Cerebellar nuclear complex (tissue), 1 donor: ENCODE results near the gene TAF4B.
A peak's percentile ranks its signal among the peaks of the same experiment; 100 is the strongest.
"Not testable (repeated sequence)": the region's sequence is repeated elsewhere in the genome, so short reads cannot be mapped to it uniquely, and the experiment has no call there.

Experiments used
- DNase-seq, 2 experiments: peaks; one replicate each; lab custom pipeline; 2025; lab: John Stamatoyannopoulos, UW

The TAF4B gene, protein sequence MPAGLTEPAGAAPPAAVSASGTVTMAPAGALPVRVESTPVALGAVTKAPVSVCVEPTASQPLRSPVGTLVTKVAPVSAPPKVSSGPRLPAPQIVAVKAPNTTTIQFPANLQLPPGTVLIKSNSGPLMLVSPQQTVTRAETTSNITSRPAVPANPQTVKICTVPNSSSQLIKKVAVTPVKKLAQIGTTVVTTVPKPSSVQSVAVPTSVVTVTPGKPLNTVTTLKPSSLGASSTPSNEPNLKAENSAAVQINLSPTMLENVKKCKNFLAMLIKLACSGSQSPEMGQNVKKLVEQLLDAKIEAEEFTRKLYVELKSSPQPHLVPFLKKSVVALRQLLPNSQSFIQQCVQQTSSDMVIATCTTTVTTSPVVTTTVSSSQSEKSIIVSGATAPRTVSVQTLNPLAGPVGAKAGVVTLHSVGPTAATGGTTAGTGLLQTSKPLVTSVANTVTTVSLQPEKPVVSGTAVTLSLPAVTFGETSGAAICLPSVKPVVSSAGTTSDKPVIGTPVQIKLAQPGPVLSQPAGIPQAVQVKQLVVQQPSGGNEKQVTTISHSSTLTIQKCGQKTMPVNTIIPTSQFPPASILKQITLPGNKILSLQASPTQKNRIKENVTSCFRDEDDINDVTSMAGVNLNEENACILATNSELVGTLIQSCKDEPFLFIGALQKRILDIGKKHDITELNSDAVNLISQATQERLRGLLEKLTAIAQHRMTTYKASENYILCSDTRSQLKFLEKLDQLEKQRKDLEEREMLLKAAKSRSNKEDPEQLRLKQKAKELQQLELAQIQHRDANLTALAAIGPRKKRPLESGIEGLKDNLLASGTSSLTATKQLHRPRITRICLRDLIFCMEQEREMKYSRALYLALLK

DNA sequence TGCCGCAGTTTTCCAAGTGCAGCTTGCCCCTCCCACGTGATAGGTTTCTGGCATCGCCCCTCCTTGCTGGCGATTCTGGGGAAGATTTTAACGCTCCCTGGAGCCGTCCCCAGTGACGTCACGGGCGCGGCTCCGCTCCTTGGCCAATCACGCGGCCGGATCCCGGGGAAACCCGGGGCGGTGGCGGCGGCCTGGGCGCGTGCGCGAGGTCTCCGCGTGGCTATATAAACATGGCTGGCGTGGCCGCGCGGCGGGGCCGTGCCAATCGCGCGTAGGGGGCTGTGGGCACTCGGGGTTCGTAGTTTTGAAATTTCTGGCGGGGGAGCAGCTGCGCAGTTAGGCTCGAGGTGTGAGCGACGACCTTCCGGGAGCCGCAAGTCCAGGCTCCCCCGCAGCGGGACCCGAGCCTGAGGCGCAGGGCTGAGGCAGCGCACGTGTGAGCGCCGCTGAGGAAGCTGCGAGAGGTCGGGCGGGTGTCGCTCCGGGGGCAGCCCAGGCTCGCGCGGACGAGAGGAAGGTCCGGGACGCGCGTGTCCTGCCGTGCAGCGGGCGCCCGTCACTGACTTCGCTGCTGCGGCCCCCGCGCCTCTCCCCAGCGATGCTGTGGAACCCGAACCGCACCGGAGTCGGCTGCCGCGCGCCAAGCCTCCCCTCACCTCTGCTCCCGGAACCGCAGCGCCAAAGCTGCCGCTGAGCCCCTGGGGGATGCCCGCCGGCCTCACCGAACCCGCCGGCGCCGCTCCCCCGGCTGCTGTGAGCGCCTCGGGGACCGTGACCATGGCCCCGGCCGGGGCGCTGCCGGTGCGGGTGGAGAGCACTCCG is at the start of gene TAF4B:
Gene TAF4B, plus strand, starts transcription at position 217 of the 822 bp plus-strand sequence. Its CDS starts 489 bp downstream, at position 706.
- peak; percentile 66 to 68 for DNase-seq

DNA sequence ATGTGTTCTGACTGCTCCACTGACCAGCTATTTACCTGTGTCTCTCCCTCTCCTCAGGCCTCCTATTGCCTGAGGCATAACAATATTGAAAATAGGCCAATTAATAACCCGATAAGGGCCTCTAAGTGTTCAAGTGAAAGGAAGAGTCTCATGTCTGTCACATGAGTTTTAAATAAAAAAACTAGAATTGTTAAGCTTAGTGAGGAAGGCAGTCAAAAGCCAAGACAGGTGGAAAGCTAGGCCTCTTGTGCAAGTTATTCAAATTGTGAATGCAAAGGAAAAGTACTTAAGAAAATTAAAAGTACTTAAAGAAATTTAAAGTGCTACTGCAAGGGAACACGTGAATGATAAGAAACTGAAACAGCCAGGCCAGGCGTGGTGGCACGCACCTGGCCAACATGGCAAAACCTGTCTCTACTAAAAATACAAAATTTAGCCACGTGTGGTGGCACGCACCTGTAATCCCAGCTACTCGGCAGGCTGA is 44.9 kb upstream of the TAF4B start:
- no peak for DNase-seq

DNA sequence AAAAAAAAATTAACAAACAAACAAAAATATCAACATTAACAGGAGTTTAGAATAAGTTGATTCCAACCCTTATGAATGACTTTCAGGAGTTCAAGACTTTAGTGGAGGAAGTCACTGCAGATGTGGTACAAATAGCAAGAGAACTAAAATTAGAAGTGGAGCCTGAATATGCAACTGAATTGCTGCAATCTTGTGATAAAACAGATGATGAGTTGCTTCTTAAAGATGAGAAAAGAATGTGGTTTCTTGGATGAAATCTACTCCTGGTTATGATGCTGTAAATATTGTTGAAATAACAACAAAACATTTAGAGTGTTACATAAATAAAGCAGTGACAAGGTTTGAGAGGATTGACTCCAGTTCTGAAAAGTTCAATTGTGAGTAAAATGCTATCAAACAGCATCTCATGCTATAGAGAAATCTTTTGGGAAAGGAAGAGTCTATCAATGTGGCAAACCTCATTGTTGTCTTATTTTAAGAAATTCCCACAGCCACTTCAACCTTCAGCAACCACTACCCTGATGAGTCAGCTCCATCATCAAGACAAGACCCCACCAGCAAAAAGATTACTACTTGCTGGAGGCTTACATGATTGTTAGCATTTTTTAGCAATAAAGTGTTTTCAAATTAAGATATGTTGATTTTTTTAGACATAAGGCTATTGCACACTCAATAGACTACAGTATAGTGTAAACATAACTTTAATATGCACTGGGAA is 42.7 kb upstream of the TAF4B start:
- DNase-seq: no peak

DNA sequence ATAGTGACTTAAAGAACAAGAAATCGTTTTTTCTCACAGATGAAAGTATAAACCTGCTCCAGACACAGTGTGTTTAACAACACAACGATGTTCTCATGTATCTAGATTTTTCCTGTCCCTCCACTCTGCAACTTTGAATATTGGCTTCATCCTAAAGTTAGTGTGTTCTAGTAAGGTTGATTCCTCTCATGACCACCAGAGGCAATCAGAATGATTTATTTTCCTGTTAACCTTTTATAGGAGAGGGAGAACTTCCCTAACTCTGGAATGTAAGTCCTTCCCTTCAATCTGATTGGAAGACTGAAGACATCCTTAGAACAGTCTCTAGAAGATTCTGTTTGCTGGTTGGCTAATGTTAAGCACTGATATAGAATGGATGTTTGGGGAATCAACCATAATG is 41.0 kb upstream of the TAF4B start:
- DNase-seq: no peak

DNA sequence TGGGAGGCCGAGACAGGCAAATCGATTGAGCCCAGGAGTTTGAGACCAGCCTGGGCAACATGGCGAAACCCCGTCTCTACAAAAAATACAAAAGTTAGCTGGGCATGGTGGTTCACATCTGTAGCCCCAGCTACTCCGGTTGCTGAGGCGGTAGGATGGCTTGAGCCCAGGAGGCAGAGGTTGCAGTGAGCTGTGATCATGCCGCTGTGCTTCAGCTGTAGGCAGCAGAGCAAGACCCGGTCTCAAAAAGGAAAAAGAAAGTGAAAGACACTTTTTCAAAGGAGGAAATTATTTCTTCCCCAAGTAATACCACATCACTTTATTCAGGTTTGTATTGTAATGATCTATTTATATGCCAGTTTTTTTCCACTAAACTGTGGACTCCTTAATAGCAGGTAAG is 35.7 kb upstream of the TAF4B start:
- no peak for DNase-seq

DNA sequence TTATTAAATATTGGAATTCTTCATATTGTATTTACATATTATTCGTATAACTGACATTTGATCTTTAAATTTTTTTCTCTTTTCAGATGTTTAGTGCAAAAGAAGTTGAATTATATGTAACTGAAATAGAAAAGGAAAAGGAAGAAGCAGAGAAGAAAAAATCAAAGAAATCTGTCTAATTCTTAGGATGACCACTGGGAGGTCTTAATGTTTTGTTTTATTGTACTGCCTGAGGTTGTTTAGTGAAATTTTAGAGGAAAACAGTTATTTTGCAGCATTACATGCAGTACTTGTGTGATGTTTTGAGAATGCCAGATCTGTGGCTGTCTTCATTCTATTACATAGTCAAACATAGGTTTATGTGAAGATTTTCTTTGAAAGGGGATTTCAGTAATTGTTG is 34.0 kb upstream of the TAF4B start:
- no peak for DNase-seq

DNA sequence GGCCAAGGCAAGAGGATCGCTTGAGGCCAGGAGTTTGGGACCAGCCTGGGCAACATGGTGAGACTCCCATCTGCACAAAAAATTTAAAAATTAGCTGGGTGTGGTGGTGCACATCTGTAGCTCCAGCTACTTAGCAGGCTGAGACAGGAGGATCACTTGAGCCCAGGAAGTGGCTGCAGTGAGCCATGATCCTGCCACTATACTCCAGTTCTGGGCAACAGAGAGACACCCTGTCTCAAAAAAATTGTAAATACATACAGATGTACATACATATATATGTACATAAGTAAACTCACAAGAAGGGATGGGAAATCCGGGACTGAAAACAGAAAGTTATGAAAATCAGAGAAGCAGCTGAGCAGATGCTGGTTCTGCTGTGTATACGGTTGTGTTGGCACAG is 29.6 kb upstream of the TAF4B start:
- no peak for DNase-seq

DNA sequence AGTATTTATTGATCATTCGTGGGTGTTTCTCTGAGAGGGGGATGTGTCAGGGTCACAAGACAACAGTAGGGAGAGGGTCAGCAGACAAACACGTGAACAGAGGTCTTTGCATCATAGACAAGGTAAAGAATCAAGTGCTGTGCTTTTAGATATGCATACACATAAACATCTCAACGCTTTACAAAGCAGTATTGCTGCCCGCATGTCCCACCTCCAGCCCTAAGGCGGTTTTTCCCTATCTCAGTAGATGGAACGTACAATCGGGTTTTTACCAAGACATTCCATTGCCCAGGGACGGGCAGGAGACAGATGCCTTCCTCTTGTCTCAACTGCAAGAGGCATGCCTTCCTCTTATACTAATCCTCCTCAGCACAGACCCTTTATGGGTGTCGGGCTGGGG is 24.2 kb upstream of the TAF4B start:
- DNase-seq: not testable (repeated sequence)

DNA sequence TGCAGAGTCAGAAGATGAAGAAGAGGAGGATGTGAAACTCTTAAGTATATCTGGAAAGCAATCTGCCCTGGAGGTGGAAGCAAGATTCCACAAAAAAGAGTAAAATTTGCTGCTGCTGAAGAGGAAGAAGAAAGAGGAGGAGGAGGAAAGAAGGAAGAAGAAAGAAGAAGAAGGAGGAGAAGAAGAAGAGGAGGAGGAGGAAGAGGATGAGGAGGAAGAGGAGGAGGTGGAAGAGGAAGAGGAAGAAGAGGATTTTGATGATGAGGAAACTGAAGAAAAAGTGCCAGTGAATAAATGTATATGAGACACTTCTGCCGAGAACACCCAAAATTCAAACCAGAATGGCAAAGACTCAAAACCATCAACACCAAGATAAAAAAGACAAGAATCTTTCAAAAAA is 20.9 kb upstream of the TAF4B start:
- no peak for DNase-seq

DNA sequence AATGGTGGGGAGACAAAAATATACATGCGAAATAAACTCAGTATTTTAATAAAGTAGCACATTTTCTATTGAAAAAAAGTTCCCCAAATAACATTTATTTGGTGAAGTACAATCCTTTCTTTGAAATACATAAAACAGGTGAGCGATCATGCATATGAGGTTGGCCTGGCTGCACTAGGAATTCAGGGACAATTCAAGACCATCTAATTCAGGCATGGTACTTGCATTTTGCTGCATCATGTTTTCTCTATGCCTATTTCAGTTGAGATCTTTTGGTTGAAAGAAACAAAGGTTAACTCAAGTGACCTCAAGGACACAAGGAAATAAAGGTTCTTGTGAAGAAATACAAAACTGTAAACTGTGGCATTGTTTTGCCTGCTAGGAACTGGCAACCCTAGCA is 19.8 kb upstream of the TAF4B start:
- no peak for DNase-seq

DNA sequence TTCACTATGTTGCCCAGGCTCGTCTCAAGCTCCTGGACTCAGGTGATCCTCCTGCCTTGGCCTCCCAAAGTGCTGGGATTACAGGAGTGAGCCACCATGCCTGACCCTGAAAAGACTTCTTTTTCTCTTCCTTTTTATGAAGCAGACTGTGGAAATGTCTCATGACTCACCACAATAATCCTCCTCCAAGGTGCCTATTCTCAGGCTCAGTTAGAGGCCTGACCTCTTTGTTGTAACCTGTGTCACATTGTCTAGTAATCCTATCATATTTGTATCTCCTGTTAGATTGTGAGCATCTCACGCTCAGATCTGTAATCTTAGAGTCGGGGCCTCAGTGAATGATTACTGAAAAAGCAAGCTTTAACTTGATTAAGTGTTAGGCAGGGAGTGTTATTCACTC is 18.3 kb upstream of the TAF4B start:
- no peak for DNase-seq

DNA sequence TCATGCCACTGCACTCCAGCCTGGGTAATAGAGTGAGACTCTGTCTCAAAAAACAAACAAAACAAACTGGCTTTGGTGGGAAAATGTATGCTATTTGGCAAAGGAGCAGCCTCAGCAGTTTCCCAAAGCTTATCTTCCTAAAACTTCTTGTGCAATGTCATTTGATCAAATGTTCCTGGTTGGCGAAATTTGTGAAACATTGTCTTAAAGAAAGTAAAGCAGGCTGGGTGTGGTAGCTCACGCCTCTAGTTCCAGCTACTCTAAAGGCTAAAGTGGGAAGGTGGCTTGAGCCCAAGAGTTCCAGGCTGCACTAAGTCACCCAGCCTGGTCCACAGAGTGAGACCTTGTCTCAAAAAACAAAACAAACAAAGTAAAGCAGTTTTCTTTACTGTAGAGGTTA is 17.3 kb upstream of the TAF4B start:
- no peak for DNase-seq

DNA sequence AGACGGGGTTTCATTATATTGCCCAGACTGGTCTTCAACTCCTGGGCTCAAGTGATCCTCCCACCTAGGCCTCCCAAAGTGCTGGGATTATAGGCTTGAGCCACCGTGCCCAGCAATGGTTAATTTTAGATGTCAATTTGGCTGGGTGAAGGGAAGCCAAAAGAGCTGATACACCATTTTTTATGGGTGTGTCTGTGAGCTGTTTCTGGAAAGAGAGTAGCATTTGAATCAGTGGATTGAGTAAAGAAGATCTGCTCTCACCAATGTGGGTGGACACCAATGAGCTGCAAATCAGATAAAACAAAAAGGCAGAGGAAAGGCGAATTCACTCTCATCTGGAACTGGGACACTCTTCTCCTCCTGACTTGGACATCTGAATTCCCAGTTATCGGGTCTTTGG is 16.1 kb upstream of the TAF4B start:
- DNase-seq: no peak

DNA sequence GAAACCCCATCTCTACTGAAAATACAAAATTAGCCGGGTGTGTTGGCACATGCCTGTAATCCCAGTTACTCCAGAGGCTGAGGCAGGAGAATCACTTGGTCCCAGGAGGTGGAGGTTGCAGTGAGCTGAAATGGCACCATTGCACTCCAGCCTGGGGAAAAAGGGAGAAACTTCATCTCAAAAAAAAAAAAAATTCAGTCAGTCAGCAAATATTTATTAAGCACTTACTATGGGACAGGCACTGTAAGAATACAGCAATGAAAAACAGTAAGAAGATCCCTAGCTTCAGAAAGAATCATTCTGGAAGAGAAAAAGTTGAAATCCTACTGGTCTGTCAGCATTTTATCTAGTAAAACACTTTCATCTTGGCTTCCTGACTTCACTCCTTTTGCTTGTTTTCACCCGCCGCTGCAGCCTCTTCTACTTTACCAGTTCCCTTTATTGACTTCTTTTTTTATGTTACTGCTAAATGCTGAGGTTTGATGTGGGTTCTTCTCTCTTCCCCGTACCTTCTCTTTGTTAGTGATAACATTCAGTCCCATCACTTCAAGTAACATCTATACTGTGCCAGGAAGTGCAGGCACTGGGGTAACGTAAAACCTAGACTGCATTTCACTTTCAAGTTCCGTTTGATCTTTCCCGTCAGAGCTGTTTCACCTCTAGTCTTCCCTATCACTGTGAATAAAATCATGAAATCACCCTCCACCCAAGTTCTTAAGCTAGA is 10.8 kb upstream of the TAF4B start:
- no peak for DNase-seq

DNA sequence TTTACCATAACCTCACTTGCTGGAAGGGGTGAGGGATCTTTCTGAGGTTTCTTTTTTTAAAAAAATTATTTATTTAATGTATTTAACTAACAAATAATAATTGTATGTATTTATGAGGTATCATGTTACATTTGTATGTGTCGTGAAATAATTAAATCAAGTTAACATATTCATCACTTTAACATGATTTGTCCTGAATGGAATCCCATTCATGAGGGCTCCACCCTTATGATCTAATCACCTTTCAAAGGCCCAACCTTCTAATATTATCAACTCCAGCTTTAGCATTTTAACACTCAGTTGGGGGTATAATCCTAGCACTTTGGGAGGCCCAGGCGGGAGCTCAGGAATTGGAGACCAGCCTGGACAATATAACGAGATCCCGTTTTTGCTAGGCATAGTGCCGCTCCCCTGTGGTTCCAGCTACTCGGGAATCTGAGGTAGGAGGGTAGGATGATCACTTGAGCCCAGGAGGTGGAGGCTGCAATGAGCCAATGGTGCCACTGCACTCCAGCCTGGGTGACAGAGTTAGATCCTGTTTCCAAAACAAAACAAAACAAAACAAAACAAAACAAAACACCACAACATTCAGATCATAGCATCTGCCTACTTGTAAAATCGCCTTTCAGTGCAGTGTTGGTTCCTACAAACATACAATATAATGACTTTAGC is 1.1 kb upstream of the TAF4B start:
- no peak for DNase-seq

DNA sequence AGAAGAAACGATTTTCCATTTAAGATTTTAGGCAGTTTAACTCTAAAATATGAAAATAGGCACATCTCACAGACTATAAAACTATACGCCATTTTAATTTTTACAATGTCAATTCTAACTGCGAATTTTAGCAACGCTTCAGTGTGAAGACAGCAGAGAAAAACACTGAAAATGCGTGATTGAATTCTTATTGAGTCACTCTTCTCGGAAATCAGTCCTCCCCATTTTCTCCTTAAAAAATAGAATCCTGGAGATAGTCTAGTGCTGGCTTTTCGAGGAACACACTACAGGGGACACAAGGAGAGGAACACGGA is 373 bp upstream of the TAF4B start:
- DNase-seq: no peak

DNA sequence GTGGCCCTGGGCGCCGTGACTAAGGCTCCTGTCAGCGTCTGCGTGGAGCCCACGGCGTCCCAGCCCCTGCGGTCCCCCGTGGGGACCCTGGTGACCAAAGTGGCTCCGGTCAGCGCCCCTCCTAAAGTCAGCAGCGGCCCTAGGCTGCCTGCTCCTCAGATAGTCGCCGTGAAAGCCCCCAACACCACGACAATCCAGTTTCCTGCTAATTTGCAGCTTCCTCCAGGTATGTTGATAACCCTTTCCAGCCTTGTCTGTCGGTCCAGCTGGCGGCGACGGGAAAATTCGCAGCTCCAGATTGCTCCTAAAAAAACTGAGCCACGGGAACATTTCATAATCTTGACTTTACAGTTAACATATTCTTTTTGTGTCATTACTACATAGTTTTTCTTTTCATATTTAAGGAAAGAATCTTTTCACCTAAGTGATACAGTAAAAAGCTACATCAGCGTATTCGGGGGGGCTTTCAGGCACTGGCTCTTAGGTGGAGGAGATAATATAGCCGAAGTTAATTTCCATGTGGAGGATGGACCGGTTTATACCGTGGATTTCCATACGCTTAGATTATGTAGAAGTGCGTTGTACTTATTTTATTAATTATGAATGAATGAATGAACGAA is 916 bp downstream of the TAF4B start:
- DNase-seq: no peak

DNA sequence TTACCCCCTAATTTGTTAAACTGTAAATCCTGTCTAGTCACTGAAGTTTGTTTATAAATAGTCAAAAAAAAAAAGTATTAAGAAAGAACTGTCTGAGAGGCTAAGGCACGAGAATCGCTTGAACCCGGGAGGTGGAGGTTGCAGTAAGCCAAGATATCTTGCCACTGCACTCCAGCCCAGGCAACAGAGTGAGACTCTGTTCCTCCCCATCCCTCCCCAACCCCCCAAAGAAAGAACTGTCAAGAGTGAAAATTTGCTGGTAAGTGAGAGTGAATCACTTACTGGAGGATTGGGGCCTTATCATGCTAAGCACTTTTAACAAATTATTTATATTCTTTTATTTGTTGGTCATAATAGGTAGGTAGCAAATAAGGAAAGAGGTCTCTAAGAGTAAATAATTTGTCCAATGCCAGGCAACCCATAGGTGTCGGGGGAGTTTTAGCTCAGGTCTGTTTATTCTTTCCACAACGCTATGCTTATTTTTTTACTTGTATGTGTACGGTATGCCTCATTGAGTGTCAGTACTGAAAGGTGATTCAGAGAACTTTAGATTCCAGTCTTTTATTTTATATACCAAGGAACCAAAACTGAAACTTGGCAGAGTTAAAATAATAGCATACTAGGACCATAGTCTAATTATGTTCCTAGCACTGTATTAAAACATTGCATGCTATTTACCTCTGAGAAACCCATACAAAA is 2.5 kb downstream of the TAF4B start:
- DNase-seq: no peak

DNA sequence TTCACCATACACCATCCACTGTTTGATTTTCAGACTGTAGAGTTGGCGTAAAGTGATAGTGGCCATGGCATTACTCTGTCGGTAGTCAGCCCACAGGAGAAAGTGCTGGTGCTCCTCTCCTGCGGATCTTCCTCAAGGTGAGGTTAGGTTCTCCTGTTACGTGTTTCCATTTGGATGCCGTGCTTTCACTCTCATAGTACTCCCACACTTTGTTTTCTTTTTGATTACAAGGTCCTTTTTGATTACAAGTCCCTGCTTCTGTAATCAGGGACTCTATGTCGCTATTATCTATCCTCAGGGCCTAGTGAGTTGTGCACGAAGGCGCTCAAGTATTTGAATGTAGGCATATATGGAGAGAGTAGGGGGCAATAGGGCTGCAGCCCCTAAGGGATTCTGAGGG is 4.3 kb downstream of the TAF4B start:
- DNase-seq: no peak
